HL-60 (cell line): ENCODE results near the gene ADAM12.

Experiments used
- CTCF ChIP-seq: IDR thresholded peaks from one replicate; pipeline ENCODE4 v1.5.1; 2011; ENCODE audit warnings: low read length, control low read depth, inconsistent platforms; ENCODE audit not compliant: insufficient read depth
- POLR2AphosphoS5 ChIP-seq: IDR thresholded peaks from 2 replicates; pipeline ENCODE4 v1.6.1; 2012; ENCODE audit warnings: low read depth
- SPI1 ChIP-seq: IDR thresholded peaks from 2 replicates; pipeline ENCODE4 v1.6.1; 2012; ENCODE audit warnings: low read depth, mild to moderate bottlenecking, borderline replicate concordance

DNA sequence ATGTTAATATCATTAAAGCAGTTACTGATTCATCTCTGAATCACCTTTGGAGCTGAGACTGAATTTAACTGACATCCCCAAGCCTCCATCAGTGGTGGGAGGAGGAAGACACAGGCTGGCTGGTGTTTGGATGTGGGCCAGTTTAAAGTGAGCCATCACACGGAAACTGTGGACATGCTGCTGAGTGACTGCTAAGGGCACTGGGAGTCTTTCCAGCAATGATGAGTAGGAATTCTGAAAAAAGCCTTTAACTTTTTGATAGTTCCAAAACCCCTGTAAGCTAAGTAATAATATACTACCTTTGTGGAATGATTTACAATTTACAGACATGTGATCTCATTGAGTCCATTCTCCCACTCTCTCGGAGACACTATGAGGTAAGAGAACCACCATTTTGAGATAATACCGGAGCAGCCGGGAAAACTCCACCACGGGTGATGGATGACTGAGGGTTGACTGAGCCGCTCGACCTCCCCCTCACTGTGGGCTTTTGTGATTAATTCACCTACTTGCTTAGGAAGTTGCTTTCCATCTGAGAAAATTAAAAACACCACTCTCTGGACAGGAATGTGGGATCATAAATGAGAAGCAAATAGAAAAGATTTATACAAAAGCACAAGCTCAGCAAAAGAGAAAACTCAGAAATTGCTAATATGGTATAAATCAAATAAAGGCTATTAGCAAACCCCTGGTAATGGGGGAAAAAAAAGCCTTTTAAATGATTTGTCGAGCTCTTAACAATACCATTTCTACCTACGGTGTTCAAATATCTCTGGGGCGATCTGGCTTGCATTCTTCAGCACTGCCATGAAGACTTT is 297.2 kb downstream of the ADAM12 start:
- no peak for TF ChIP-seq CTCF
- TF ChIP-seq POLR2AphosphoS5, result no peak
- no peak for TF ChIP-seq SPI1
